HPDE6-E6E7 (cell line): Measurements from ENCODE around the gene ACADSB.

ENCODE experiments used
- DNase-seq: peaks from one replicate; pipeline ENCODE4 v3.0.0; 2011; ENCODE audit warnings: missing footprints; ENCODE audit errors: extremely low spot score

ACADSB gene

DNA sequence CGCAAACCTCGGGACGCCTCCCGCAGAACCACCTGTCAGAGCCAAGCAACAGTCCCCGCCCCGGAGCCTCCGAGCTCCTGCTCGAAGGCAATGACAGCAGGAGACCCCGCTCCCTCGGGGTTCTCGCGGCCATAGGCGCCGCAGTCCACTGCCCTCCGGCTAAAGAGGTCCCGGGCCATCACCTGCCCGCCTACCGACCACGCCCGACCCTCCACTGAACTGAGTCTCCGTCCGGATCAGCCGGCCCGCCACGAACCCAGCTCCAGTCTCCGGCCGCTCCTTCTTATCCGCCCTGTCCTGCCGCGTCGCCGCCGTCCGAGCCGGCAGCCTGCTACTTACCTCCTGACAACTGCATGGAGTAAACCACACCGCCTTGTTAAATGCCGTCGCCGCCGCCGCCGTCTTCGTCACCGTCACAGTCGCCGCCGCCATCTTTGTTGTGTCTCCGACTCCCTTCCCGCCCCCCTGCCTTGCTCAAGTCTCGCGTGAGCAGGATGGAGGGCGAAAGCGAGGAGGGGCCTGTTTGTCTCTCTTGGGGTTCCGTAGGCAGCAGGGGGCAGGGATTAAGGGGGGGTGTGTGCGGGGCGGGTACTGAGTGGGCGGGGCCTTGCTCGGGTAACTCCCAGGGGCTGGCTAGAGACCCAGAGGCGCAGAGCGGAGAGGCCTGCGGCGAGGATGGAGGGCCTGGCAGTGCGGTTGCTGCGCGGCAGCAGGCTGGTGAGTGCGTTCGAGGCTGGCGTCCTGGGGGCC is at the start of gene ACADSB, which contains the start of gene IKZF5:
Gene ACADSB, plus strand, starts transcription at position 652 of the 750 bp plus-strand sequence. Its CDS starts 24 bp downstream, at position 676.
Gene IKZF5, minus strand, starts transcription at position 441 of the 750 bp plus-strand sequence. CDS start 10,170 bp downstream, outside the sequence.
- peak; percentile 97 for DNase-seq

DNA sequence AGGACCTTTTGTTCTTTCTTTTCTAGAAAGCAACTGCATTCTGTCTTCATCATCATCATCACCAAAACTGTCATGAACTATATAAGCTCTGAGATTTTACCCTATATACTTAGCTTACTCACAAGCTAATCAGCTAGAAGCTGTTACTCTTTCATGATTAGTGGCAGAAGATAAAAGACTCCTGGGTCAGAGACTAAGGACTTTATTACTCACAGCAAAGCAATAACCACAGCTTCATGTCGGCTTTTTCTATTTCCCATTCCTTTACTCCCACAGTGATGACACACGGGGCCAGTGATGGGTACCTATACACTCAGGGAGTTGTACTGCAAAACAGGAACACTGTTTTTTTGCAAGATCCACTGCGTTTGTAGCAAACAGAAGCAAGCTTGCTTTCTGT is 46.4 kb upstream of the ACADSB start:
- DNase-seq: no peak

DNA sequence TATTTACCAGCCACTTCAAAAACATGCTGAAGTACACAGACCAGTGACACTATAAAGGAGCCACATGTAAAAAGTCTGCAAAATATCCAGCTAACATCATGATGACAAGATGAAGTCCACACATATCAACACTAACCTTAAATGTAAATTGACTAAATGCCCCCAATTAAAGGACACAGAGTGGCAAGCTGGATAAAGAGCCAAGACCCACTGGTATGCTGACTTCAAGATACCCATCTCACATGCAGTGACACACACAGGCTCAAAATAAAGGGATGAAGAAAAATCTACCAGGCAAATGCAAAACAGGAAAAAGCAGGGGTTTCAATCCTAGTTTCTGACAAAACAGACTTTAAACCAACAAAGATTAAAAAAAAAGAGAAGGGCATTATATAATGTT is 41.9 kb upstream of the ACADSB start:
- DNase-seq: no peak

DNA sequence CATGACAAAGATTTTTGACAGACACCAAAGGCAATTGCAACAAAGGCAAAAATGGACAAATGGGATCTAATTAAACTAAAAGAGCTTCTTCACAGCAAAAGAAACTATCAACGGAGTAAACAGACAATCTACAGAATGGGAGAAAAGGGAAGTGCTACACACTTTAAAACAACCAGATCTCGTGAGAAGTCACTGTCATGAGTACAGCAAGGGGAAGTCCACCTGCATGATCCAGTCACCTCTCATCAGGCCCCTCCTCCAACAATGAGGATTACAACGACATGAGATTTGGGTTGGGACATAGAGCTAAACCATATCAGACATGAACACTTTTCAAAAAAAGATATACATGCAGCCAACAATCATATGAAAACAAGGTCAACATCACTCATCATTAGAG is 40.1 kb upstream of the ACADSB start:
- DNase-seq: no peak

DNA sequence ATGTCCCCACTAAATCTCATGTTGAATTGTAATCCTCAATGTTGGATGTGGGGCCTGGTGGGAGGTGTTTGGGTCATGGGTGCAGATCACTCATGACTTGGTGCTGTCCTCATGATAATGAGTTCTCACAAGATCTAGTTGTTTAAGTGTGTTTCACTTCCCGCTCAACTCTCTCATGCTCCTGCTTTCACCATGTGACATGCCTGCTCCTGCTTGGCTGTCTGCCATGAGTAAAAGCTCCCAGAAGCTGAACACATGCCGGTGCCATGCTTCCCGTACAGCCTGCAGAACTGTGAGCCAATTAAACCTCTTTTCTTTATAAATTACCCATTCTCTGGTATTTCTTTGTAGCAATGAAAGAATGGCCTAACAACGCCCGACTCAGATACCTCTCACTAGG is 34.8 kb upstream of the ACADSB start:
- no peak for DNase-seq

DNA sequence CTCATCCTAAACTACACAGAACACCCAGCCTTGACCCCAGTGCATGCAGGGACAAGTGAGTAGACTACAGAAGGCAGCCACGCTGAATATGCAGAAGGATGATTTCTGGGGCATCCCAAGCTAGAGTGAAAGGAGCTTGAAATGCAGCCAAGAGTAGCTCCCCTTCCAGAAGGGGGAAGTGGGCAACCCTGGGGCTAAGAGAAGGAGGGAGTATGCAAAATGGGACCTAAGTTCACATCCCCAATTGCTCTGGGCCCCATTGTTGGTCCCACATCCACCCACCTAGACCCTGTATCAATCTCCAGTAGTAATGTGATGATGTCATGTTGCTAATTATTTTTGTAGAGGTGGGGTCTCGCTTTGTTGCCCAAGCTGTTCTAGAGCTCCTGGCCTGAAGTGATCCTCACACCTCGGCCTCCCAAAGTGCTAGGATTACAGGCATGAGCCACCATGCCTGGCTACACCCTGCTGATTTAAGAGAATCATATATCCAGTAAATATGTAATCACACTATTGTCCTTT is 34.2 kb upstream of the ACADSB start:
- DNase-seq: no peak

DNA sequence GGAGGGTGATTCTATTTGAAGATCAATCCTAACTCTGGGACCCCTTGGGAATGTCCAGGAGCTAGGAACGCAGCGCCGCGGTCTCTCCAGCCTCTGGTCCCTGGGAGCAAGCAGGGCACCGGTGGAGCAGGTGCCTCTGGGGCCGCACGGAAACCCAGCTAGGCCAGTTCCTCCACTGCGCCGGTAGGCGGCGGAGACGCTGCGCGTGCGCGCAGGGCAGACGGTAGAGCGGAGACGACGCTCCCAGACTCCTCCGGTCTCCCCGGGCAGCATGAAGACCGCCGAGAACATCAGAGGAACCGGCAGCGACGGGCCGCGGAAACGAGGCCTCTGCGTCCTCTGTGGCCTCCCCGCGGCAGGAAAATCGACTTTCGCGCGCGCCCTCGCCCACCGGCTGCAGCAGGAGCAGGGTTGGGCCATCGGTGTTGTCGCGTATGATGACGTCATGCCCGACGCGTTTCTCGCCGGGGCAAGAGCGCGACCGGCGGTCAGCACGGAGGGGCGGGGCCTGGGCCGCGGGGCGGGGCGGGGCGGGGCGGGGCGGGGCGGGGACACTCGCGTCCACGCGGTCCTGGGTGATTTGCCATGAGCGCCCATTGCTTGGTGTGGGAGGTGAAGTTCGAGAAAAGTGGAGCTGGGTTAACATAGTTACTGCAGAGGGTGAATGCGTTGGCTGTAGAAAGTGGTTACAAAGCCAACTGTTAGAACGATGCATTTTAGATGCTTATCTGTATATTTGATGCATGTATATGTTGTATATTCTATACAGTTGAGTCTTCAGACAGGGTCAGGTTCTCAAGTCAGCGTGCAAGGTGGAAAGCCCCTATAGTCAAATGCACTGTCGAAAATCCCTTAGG is 28.4 kb upstream of the ACADSB start, which contains the start of gene PSTK:
Gene PSTK, plus strand, starts transcription at position 193 of the 857 bp plus-strand sequence. Its CDS starts 79 bp downstream, at position 272.
- DNase-seq: peak; percentile 91

DNA sequence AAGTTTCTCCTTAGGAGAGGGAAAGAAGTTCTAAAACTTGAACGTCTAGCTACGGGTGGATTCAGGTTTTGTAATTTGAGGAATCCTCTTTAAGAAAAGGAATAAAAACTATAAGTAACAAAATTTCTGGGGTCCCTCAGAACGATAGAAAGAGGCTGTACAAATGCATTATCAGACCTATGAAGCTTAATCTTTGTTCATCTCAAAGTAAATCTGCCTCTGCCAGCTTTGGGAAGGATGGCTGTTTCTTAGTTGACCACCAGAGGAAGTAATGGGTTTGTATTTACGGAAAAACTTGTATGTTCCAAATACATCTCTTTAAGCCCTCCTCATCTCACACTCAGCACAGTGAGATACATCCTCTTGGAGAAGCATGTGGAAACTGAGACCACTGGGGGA is 27.7 kb upstream of the ACADSB start:
- peak; percentile 17 for DNase-seq

DNA sequence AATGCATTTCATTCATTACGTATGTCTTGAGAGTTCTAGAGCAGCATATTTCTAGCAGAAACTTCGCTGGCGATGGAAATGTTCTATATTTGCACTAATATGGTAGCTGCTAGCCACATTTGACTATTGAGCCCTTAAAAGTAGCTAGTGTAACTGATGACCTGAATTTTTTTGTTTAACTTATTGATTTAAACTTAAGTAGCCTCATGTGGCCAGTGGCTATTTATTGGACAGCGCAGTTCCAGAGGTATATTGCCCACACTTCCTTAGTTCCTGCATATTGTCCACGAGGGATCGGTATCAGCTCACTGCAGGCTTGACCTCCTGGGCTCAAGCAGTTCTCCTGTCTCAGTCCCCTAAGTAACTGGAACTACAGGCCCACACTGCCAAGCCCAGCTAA is 24.9 kb upstream of the ACADSB start:
- DNase-seq: no peak

DNA sequence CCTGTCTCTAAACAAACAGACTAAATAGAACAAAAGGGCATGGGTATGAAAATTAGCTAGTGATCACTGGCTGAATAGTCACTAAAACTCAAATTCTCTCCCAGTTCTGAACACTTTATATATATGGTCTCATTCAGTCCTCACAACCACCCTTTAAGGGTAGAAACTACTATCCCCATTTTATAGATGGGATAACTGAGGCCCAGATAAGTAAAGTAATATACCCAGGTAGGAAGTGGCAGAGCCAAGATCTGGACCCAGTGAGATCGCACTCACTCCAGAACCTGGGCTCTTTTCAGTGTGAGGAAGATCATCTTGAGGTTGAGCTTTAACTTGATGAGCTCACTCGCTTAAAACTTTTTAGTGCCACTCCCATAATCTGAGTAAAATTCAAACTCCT is 24.1 kb upstream of the ACADSB start:
- DNase-seq: no peak

DNA sequence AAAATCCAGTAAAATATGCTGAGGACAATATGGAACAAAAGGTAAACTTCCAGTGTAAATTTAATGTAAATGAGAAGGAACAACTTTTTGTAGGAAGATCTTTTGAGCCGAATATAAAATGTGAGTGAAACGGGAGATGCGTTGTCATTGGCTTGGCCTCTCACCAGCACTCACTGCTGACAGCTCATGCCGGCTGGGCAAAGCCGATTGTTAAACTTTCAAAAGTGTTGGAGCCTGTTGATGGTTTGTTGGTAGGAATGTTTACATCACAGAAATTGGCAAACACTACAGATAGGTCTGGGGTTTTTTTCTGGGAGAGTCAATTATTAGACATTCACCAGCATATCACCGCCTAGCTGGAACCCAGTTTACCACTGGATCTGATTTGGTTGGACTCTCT is 22.5 kb upstream of the ACADSB start:
- no peak for DNase-seq

DNA sequence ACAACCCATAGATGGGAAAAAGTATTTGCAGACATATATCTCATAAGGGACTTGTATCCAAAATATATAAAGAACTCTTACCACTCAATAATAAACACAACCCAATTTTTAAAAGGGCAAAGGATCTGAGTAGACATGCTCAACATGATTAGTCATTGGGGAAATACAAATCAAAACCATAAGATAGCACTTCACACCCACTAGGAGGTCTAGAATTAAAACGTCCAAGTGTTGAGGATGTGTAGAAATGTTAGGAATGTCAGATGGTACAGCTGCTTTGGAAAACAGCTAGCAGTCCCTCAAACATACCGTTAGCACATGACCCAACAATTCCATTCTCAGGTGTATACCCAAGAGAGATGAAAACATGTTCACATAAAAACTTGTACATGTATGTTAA is 20.3 kb upstream of the ACADSB start:
- no peak for DNase-seq

DNA sequence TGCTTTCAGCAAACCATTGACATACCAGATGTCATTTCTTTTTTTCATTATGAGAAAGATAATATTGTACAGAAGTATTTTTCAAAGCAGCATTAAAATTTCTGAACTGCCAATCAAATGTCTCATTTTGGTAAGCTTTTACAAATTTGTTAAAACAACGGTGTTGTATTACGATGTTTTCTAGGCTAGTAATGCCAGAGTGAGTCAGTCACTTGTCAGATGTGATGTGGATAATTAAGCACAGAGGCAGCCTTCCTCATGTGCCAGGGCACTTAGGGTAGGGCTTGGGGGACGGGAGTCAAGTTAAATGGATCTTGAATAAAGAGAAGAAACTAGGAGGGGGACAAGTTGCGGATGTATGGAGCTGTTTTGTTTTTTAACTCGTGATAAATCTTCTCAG is 18.5 kb upstream of the ACADSB start:
- DNase-seq: no peak

DNA sequence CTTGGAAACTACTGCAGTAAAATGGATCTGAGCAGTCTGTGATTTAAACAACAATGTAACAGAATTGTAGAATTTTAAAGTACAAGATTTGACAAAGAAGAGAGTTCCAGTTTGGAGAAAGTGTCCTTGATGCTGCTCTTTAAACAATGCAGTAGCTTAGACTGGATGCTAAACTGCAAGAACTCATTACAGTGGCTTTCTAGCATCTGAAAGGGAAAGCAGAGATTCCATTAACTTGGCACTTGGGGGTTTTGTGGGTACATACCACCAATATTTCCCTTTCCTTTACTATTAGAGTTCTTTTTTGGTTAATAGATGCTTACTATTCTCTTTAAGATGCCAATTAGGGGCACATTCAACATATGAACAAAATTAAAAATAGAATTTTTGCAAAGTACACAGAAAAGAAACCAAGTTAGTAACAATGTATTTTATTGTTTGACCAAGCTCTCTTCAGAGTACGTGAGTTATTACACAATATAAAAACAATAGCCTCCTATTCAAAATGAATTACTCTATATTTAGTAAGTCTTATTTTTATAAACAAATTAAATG is 16.7 kb upstream of the ACADSB start:
- no peak for DNase-seq

DNA sequence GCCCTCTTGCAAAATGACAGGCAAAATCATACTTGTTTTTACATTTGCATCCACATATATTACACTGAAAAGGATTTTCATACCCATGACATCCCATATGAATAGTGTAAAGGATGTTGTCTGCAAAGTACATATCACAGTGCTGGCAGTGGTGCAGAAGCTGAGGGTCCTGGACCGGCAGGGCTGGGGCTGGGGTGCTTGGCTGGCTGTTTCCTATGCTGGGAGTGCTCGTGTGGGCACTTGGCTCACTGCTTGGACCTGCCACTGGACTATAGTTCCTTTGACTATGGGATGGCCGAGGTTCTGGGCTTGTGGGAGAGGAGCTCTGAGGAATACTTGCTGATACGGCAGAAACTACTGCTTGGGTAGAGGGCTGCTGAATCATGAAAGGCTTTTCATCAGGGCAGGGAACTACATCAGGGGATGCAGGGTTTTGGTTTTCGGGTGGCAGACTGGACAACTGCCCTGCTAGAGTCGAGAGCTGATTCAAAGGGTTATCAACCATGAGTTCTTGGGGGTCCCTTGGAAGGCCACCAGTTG is 14.9 kb upstream of the ACADSB start:
- no peak for DNase-seq

DNA sequence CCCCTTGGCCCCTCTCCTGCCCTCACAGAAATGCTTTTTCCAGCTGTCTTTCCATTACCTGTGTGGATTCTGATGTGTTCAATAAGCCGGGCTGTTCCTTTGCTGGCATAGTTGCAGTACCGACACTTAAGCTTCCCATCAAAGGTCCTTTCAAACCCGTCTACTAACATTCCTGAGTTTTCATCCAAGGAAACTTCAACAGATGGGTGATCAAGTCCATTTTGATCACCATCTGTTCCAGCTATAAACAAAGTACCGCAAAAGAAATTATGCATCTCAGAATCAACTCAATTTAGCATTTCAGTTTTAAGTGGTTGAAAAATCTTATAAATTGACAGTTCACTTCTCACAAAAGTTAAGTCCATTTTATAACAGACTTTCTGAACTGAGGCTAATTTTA is 12.9 kb upstream of the ACADSB start:
- no peak for DNase-seq

DNA sequence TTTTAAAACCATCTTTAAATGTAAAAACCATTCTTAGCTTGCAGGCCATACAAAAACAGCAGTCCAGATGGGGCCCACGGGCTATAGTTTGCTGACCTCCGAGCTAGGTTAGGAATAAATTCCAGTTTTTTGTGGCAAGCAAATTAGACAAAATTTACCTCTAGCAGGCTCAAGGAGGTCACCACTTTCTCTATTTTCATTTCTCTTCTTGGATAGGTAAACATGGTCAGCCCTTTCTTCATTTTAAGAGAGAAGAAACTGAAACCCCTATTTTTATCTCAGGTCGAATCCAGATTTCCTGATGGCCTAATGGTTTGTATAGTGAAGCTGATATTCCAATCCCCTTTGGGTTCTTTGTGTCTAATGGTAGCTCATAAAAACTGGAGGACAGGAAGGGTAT is 10.9 kb upstream of the ACADSB start:
- no peak for DNase-seq

DNA sequence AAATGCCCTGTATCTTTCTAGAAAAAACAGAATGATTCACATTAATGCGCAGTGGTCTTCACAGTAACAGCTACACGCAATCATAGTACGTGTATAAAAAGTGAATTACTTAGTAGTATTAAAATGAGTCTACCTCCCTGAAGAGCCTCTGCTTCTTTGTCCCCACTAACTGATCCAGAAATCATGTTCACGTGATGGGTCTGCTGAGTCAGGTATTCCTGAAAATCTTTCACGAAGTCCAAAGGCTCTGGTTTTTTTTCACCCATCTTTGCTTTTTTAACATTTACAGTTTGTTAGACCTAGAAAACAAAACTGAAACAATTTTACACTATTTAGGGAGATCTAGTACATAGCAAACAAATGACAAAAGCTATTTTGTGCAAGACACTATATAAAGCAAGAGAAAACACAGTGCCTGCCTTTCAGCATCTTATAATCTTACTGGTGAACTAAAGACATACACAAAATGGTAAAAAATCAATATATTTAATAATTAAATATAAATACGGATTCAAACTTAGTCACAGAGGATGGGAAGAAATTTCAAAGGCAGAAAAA is 10.4 kb upstream of the ACADSB start:
- no peak for DNase-seq

DNA sequence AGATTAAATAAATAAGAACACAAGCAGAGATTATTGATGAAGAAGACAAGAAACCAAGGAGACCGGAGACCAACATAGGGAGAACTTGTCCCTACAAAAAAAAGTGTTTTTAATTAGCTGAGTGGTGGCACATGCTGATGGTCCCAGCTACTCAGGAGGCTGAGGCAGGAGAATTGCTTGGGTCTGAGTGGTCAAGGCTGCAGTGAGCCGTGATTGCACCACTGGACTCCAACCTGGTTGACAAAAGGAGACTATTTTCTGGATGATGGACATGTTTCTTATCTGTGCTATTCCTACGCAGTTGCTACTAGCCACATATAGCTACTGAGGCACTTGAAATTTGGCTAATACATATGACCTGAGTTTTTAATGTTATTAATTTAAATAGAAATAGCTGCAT is 9.9 kb upstream of the ACADSB start:
- DNase-seq: no peak

DNA sequence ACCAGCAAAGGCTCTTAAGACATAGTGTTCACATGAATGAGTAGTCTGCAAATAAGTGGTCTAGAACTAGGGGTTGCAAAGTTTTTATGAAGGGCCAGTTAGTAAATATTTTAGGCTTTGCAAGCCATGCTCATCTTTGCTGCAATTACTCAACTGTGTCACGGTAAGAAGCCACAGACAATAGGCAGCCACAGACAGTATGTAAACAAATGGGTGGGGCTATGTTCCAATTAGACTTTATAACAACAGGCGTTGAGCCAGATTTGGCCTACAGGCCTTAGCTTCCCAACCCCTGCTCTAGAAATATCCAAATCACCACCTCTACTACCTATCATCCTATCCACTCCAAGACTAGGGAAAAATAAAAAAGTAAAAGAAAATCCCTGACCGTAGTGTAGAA is 9.5 kb upstream of the ACADSB start:
- no peak for DNase-seq

DNA sequence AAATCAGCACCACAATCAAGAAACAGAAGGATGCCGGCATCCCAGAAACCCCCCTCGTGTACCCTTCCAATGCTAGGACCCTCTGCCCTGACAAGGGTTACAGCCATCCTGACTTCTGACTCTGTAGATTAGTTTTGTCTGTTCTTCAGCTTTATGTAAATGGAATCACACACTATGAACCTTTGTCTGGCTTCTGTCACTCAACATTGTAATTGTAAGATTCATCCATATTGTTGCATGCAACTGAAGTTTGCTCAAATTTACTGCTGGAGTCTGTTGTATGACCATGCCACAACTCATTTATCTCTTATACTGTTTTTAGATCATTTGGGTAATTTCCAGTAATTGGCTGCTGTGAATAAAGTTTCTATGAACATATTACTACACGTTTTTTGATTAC is 8.7 kb upstream of the ACADSB start:
- DNase-seq: no peak

DNA sequence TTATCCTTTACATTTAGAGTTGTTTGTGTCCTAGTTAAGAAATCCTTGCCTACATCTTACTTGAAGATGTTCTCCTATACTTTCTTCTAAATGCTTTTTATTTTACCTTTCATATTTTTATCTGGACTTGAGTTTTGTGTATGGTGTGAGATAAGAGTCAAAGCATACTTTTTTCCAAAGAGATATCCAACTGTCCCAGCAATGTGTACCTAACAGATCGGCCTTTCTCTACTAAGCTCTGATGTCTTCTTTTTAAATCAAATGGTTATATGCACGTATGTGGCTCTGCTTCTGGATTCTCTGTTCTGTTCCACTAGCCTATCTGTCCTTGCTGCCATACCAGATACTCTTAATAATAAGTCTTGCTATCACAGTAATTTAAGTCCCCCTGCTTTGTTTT is 7.4 kb upstream of the ACADSB start:
- no peak for DNase-seq
